ENCODE data around the gene TPTE2.
"Not testable (repeated sequence)": the region's sequence is repeated elsewhere in the genome, so short reads cannot be mapped to it uniquely, and the experiment has no call there.

TPTE2 gene

DNA sequence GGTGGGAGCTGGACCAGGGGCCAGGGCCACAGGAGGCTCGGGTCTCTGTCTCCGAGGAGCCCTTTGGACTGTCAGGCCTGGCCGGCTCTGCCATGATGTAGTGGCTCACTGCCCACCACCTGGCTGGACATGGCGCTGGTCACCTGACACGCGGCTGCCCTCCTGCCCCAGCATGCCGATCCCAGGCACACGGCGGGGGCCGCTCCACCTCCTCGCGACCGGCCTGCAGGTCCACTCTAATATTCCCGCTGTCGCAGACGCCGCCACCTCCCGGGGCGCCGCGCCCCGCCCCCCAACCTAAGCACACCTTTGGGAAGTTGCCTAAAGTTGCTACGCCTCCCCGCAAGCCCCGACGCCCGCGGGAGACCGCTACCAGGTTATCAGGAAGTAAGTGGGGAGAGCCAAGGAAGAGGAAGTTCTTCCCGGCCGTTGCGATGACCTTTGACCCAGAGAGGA, at the start of gene TPTE2:
TSS of gene TPTE2 (minus strand) at position 406 of the 456 bp plus-strand sequence. CDS start 58,298 bp downstream, outside the sequence.
- H2AFZ ChIP-seq; H3K79me2 ChIP-seq; H3K9ac ChIP-seq; H3K36me3 ChIP-seq (ENCODE audit: control insufficient read depth, insufficient read depth, low read length); H3K27me3 ChIP-seq (ENCODE audit: control insufficient read depth, insufficient read depth, low read length); H3K4me1 ChIP-seq; H3K4me3 ChIP-seq (ENCODE audit: low read depth, low read length); H3K27ac ChIP-seq; H3K4me2 ChIP-seq (ENCODE audit: low read length); H3K9me3 ChIP-seq (ENCODE audit: control insufficient read depth, low read length): not testable (repeated sequence)

DNA sequence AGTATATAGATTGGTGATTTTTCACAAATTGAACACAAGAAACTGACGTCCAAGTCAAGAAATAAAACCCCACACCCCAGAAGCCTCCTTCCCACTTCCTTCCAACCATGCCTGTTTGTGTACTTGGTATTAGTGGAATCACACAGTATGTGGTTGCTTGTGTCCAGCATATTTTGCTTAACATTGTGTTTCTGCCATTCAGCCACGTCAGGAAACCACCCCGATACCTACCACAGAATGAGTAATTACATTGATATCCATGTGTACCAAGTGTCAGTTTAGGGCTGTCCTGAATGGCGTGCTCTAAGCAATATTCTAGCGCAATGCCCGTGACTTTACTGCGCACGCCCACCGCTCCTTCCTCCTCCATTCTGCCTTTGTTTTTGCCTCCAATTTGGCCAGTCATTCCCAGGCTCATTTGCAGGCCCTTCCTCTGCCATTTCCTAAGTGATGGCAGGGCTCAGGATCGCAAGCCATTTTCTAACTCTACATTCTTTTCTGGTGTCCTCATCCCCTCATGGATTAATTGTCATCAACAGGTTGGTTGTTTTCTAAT, 46.3 kb upstream of the TPTE2 start:
- Histone ChIP-seq H3K4me2 (ENCODE audit: low read length) (no peak overlapping the region), H3K4me3 (ENCODE audit: low read depth, low read length) (no peak overlapping the region), H3K9me3 (ENCODE audit: control insufficient read depth, low read length) (no peaks in the 10 kb centered on the region), H3K36me3 (ENCODE audit: control insufficient read depth, insufficient read depth, low read length) (no peaks in the 10 kb centered on the region), H3K4me1 (no peaks in the 10 kb centered on the region), H3K79me2 (no peaks in the 10 kb centered on the region), H2AFZ (no peak overlapping the region), H3K9ac (no peak overlapping the region), H3K27me3 (ENCODE audit: control insufficient read depth, insufficient read depth, low read length) (no peaks in the 10 kb centered on the region), H3K27ac (no peak overlapping the region)
- TF ChIP-seq, protein P1, sequence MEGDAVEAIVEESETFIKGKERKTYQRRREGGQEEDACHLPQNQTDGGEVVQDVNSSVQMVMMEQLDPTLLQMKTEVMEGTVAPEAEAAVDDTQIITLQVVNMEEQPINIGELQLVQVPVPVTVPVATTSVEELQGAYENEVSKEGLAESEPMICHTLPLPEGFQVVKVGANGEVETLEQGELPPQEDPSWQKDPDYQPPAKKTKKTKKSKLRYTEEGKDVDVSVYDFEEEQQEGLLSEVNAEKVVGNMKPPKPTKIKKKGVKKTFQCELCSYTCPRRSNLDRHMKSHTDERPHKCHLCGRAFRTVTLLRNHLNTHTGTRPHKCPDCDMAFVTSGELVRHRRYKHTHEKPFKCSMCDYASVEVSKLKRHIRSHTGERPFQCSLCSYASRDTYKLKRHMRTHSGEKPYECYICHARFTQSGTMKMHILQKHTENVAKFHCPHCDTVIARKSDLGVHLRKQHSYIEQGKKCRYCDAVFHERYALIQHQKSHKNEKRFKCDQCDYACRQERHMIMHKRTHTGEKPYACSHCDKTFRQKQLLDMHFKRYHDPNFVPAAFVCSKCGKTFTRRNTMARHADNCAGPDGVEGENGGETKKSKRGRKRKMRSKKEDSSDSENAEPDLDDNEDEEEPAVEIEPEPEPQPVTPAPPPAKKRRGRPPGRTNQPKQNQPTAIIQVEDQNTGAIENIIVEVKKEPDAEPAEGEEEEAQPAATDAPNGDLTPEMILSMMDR (IDR thresholded peaks at IDR 0.05) = no peak

DNA sequence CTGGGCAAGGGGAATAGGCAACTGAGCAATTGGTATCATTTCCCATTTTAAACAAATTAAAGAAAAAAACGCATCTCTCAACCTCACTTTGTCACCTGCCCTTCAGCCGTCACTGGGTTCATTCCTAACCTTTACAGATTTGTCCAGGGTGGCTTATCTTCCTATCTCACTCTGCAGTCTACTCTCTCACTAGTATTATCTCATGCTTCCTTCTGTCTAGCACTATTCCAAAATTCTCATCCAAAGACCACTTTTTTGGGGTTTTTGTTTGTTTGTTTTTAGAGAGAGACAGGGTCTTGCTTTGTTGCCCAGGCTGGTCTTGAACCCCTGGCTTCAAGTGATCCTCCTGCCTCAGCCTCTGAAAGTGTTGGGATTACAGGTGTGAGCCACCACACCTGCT, 45.4 kb upstream of the TPTE2 start:
- Histone ChIP-seq H3K4me3 (ENCODE audit: low read depth, low read length) (no peak overlapping the region), H3K9me3 (ENCODE audit: control insufficient read depth, low read length) (no peaks in the 10 kb centered on the region), H2AFZ (no peak overlapping the region), H3K4me2 (ENCODE audit: low read length) (no peak overlapping the region), H3K79me2 (no peaks in the 10 kb centered on the region), H3K36me3 (ENCODE audit: control insufficient read depth, insufficient read depth, low read length) (no peaks in the 10 kb centered on the region), H3K27me3 (ENCODE audit: control insufficient read depth, insufficient read depth, low read length) (no peaks in the 10 kb centered on the region), H3K9ac (no peak overlapping the region), H3K27ac (no peak overlapping the region), H3K4me1 (no peaks in the 10 kb centered on the region)
- TF ChIP-seq, protein P1 (IDR thresholded peaks at IDR 0.05) = no peak

DNA sequence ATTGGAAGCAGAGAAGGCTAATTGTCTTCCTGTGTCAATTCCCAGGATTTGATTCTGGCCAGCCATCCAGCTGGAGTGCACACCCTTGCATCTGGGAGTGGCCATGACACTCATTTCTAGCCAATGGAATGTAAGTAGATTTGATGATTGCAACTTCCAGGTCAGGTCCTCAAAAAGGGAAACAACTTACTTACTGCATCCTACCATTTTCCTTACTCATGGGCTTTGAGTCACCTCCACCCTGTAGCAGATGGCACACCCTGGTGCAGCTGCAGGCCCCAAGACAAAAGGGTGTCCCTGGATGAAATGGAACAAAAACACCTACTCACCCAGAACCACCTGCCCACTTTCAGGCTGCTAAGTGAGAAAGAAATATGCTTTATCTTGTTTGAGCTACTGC, 44.8 kb upstream of the TPTE2 start:
- TF ChIP-seq, protein P1 (IDR thresholded peaks at IDR 0.05) = no peak
- Histone ChIP-seq H3K36me3 (ENCODE audit: control insufficient read depth, insufficient read depth, low read length) (no peaks in the 10 kb centered on the region), H2AFZ (no peak overlapping the region), H3K27me3 (ENCODE audit: control insufficient read depth, insufficient read depth, low read length) (no peaks in the 10 kb centered on the region), H3K4me3 (ENCODE audit: low read depth, low read length) (no peak overlapping the region), H3K79me2 (no peaks in the 10 kb centered on the region), H3K4me1 (no peaks in the 10 kb centered on the region), H3K9me3 (ENCODE audit: control insufficient read depth, low read length) (no peaks in the 10 kb centered on the region), H3K4me2 (ENCODE audit: low read length) (no peak overlapping the region), H3K27ac (no peak overlapping the region), H3K9ac (no peak overlapping the region)

DNA sequence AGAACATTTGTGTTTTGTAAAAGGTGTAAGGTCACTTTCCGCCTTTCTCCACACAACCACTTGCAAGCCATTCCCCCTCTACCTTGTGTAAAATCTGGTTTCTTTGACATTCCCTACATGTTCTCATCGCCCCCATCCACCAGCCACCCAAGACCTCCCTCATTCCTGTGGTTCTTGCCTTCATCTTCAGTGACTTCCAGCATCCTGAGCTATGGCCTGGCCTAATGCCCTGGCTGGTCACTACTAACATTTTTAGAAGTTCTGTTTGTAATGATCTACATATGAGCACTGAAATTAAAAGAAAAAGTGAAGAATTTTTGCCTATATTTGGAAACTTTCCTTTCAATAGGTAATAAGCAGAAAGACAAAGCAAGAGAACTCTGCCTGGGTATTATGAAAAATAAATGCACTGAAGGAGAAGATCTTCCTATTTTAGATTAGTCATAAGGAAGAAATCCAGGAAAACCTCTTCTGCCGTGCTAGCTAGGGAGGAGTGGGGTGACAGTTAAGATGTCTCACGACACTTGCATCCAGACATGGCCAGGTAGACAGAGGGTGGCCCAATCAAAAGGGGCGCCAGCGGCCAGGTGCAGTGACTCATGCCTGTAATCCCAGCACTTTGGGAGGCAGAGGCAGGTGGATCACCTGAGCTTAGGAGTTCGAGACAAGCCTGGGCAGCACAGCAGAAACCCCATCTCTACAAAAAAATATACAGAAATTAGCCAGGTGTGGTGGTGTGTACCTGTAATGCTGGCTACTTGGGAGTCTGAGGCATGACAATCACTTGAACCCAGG, 44.0 kb upstream of the TPTE2 start:
- TF ChIP-seq, protein P1 (IDR thresholded peaks at IDR 0.05) = no peak
- no peaks in the 10 kb centered on the region for H3K27me3 ChIP-seq (ENCODE audit: control insufficient read depth, insufficient read depth, low read length)

More for the DNA sequence above, 44.0 kb upstream of the TPTE2 start:
- Histone ChIP-seq H3K79me2 (no peaks in the 10 kb centered on the region), H3K4me2 (ENCODE audit: low read length) (no peak overlapping the region), H3K36me3 (ENCODE audit: control insufficient read depth, insufficient read depth, low read length) (no peaks in the 10 kb centered on the region), H3K27ac (no peak overlapping the region), H3K9ac (no peak overlapping the region), H3K9me3 (ENCODE audit: control insufficient read depth, low read length) (no peaks in the 10 kb centered on the region), H2AFZ (no peak overlapping the region), H3K4me3 (ENCODE audit: low read depth, low read length) (no peak overlapping the region), H3K4me1 (no peaks in the 10 kb centered on the region)
